ENCODE data around the gene NCOA7. TPM values are rescaled to one million over a fixed set of nuclear protein-coding genes. Genes with fewer than 3 reads are reported as not detected.

The NCOA7 gene
- total and polyA plus RNA-seq, 9 of the 15 experiments (the other 6 are each of a cell fraction or from before 2014, with no cell fraction given): 5.8 to 14.6 (median 9.3) TPM

GRCh38 chr6:125924169-125924568 is 133.4 kb downstream of the NCOA7 start (continued):
- TF ChIP-seq E2F8 (IDR thresholded peaks at IDR 0.05; ENCODE audit: low read depth, partially characterized antibody) (no peak), ZNF134 (CRISPR knock-in tag; conservative IDR thresholded peaks at IDR 0.05) (no peak), CCNT2 (IDR thresholded peaks at IDR 0.05; ENCODE audit: borderline replicate concordance, extremely low read depth, insufficient read length, low read depth, low read length) (no peak), ZNF143 (CRISPR knock-in tag; IDR thresholded peaks at IDR 0.05) (no peak), KDM4B (IDR thresholded peaks at IDR 0.05; ENCODE audit: borderline replicate concordance in 2 of 2, low read depth in 1 of 2) (no peak), TEAD1 (CRISPR knock-in tag; IDR thresholded peaks at IDR 0.05) (no peak), MTA1 (IDR thresholded peaks at IDR 0.05; ENCODE audit: borderline replicate concordance) (no peak), E2F5 (CRISPR knock-in tag; IDR thresholded peaks at IDR 0.05) (no peak), ZBTB11 (CRISPR knock-in tag; IDR thresholded peaks at IDR 0.05) (0 out of 6 replicates have a peak, but pooled peaks of 1 of the 3 experiments have one; percentile 13), TEAD4 (IDR thresholded peaks at IDR 0.05; ENCODE audit: low read length) (no peak), TEAD4 (CRISPR knock-in tag; IDR thresholded peaks at IDR 0.05; ENCODE audit: borderline replicate concordance) (no peak), NR2C2 (CRISPR knock-in tag; IDR thresholded peaks at IDR 0.05) (no peak), NR2C2 (tag; IDR thresholded peaks at IDR 0.05) (no peak), ZBED1 (IDR thresholded peaks at IDR 0.05) (no peak), DMBX1 (CRISPR knock-in tag; IDR thresholded peaks at IDR 0.05; ENCODE audit: borderline replicate concordance) (peak; percentile 62; the same call in 1 of the 2 replicates), ZNF445 (CRISPR knock-in tag; IDR thresholded peaks at IDR 0.05; ENCODE audit: low read depth) (no peak), TAF9B (IDR thresholded peaks at IDR 0.05; ENCODE audit: partially characterized antibody) (no peak), BRF1 (IDR thresholded peaks at IDR 0.05; ENCODE audit: borderline replicate concordance, extremely low read depth, insufficient read length) (no peak), C11orf30 (IDR thresholded peaks at IDR 0.05; ENCODE audit: low read depth) (peak; percentile 88), KLF16 (IDR thresholded peaks at IDR 0.05) (no peak), NFE2 (IDR thresholded peaks at IDR 0.05; ENCODE audit: low read depth) (peak; percentile 95), HDAC3 (IDR thresholded peaks at IDR 0.05; ENCODE audit: borderline replicate concordance, partially characterized antibody) (peak; percentile 11), MIER1 (IDR thresholded peaks at IDR 0.05; ENCODE audit: low read depth) (no peak)
